ENCODE measurements around the gene CDH4. TPM values are rescaled to one million over a fixed set of nuclear protein-coding genes. Genes with fewer than 3 reads are reported as not detected.

Gene CDH4
- total and polyA plus RNA-seq, 2 donors from 2014 or later, result 1.1 TPM; not detected in 1

DNA sequence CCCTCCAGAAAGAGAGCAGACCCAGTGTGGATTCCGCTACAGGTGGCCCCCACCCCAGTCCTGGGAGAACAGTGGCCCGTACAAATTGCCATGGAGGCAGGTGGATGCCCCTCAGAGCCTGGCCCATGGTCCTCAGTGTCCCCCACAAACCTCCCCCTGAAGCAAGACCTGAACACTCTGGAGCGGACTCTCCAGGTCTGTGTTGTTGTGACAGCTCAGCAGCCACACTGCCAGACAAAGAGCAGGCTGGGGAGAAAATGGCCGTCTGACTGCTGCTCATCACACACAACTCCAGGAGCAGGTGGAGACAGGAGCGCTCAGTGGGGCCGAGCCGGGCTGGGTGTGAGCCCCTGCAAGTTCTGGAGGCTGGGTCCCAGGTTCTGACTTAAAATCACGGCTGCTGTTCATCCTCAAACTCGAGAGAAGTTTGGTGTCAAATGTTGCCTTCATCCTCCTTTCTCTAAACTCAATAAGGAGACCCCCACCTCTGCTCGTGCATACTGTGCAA, 241.8 kb downstream of the CDH4 start:
- no peaks in the 10 kb centered on the region for H3K9me3 ChIP-seq (ENCODE audit: control insufficient read depth in 2 of 3, insufficient read depth in 1 of 3, low read length in 3 of 3)

DNA sequence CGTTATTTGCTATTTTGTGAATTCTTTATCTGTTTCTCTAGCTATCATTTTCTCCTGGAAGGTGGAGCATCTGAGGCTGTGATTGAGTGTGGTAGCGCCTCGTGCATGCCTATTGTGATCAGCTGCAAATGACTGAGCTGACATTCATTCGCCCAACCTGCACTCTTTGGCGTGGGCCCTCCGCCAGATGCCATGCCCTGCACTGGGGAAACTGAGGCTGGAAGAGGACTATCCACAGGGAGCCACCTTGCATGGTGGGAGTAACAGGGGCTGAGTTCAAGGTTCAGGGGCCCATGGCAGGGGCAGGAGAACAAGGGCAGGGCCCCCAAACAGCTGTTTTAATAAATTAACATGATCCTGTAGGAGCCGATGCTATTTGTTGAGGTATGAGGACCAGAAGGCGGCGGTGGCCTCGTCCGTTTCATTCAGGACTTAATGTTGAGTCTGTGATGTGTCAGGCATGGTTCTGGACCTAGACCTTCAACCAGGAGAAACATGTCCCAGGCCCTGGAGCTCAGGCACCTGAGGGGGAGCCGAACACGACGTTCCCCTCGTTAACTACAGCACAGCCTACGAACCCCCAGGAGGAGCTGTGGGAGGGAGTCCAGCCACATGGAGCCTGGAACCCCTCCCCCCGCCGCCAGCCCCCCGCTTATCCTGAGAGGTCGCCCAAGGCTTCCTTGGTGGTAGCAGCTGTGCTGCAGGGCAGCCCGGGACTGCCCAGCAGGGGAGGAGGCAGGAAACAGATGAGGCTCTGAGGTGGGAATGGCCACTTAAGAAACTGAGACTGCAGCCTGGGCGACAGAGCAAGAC, 242.9 kb downstream of the CDH4 start:
- Histone ChIP-seq H3K9me3 (ENCODE audit: control insufficient read depth in 2 of 3, insufficient read depth in 1 of 3, low read length in 3 of 3) (no peaks in the 10 kb centered on the region), H3K9ac (ENCODE audit: low read length in 3 of 3) (no peak overlapping the region), H3K4me1 (ENCODE audit: control insufficient read depth in 2 of 3, insufficient read depth in 2 of 3, low read depth in 1 of 3, low read length in 3 of 3) (no peaks in the 10 kb centered on the region), H3K36me3 (ENCODE audit: control insufficient read depth in 2 of 3, insufficient read depth in 3 of 3, low read length in 3 of 3) (no peaks in the 10 kb centered on the region), H3K4me3 (ENCODE audit: low read length in 3 of 3) (no peak overlapping the region), H3K27ac (ENCODE audit: low read depth in 2 of 2, low read length in 2 of 2) (no peak overlapping the region), H3K27me3 (ENCODE audit: control insufficient read depth, insufficient read depth, low read length) (no peaks in the 10 kb centered on the region)
- intact Hi-C loops (cut with DNase I), result no loop called here
- TF ChIP-seq, protein P1, sequence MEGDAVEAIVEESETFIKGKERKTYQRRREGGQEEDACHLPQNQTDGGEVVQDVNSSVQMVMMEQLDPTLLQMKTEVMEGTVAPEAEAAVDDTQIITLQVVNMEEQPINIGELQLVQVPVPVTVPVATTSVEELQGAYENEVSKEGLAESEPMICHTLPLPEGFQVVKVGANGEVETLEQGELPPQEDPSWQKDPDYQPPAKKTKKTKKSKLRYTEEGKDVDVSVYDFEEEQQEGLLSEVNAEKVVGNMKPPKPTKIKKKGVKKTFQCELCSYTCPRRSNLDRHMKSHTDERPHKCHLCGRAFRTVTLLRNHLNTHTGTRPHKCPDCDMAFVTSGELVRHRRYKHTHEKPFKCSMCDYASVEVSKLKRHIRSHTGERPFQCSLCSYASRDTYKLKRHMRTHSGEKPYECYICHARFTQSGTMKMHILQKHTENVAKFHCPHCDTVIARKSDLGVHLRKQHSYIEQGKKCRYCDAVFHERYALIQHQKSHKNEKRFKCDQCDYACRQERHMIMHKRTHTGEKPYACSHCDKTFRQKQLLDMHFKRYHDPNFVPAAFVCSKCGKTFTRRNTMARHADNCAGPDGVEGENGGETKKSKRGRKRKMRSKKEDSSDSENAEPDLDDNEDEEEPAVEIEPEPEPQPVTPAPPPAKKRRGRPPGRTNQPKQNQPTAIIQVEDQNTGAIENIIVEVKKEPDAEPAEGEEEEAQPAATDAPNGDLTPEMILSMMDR (IDR thresholded peaks at IDR 0.05; ENCODE audit: borderline replicate concordance, extremely low read depth, insufficient read depth), result no peak
- no peak for DNase-seq
- no peak for FAIRE-seq

More for the DNA sequence above, 241.8 kb downstream of the CDH4 start:
- no peaks in the 10 kb centered on the region for H3K36me3 ChIP-seq (ENCODE audit: control insufficient read depth in 2 of 3, insufficient read depth in 3 of 3, low read length in 3 of 3)
- no peak for FAIRE-seq
- no peak overlapping the region for H3K4me3 ChIP-seq (ENCODE audit: low read length in 3 of 3)
- intact Hi-C loops (cut with DNase I), result no loop called here
- no peaks in the 10 kb centered on the region for H3K27me3 ChIP-seq (ENCODE audit: control insufficient read depth, insufficient read depth, low read length)
- TF ChIP-seq, protein P1 (IDR thresholded peaks at IDR 0.05; ENCODE audit: borderline replicate concordance, extremely low read depth, insufficient read depth), result no peak
- no peaks in the 10 kb centered on the region for H3K4me1 ChIP-seq (ENCODE audit: control insufficient read depth in 2 of 3, insufficient read depth in 2 of 3, low read depth in 1 of 3, low read length in 3 of 3)
- DNase-seq, result no peak
- no peak overlapping the region for H3K27ac ChIP-seq (ENCODE audit: low read depth in 2 of 2, low read length in 2 of 2)
- H3K9ac ChIP-seq (ENCODE audit: low read length in 3 of 3), result no peak overlapping the region

DNA sequence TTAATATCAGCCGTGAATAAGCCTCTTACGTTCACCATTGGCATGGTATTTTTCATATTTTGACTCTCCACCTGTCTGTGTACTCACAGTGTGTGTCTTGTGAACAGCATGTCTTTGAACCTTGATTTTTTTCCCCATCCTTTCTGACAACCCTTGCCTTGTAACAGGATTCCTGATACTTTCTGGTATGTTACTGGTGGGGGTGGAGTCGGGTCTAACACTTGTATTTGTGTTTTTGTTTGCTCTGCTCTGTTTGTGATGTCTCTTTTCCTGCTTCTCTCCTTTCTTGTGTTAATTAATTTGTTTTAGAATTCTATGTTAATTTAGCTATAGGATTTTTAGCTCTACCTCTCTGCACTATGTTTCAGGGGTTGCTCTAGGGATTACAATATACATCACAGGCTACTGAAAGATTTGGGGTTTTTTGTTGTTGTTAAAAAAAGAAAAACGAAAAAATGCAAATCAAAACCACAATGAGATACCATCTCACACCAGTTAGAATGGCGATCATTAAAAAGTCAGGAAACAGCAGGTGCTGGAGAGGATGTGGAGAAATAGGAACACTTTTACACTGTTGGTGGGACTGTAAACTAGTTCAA, 245.1 kb downstream of the CDH4 start:
- FAIRE-seq (no peak), DNase-seq (no peak)
- TF ChIP-seq, protein P1 (IDR thresholded peaks at IDR 0.05; ENCODE audit: borderline replicate concordance, extremely low read depth, insufficient read depth), result no peak
- Histone ChIP-seq H3K4me3 (ENCODE audit: low read length in 3 of 3) (no peak overlapping the region), H3K36me3 (ENCODE audit: control insufficient read depth in 2 of 3, insufficient read depth in 3 of 3, low read length in 3 of 3) (no peaks in the 10 kb centered on the region), H3K27me3 (ENCODE audit: control insufficient read depth, insufficient read depth, low read length) (no peaks in the 10 kb centered on the region), H3K9me3 (ENCODE audit: control insufficient read depth in 2 of 3, insufficient read depth in 1 of 3, low read length in 3 of 3) (no peaks in the 10 kb centered on the region), H3K27ac (ENCODE audit: low read depth in 2 of 2, low read length in 2 of 2) (no peak overlapping the region), H3K9ac (ENCODE audit: low read length in 3 of 3) (no peak overlapping the region), H3K4me1 (ENCODE audit: control insufficient read depth in 2 of 3, insufficient read depth in 2 of 3, low read depth in 1 of 3, low read length in 3 of 3) (no peaks in the 10 kb centered on the region)
- intact Hi-C loops (cut with DNase I), result no loop called here

Data from kidney (tissue), 14 donors.